Calu3 (cell line): Measurements from ENCODE around the gene LSAMP. TPM values are rescaled to one million over a fixed set of nuclear protein-coding genes. Genes with fewer than 3 reads are reported as not detected.

ENCODE experiments used
- BruUV-seq: library from RNA; stranded (reverse); fragments of 400-500 nt; replicated peaks from 2 replicates; lab custom pipeline; 2021; lab: Mats Ljungman, UMichigan
- CTCF ChIA-PET: fragments of 300-600 bp; sonication (Branson Sonifier 250); formaldehyde crosslinking; loops from one replicate; lab custom pipeline; 2022; ENCODE audit warnings: antibody characterized with exemption; lab: Charles Lee
- DNase-seq: peaks from one replicate; pipeline ENCODE4 v3.0.0; 2022
- H3K27ac Mint-ChIP-seq: one replicate; pipeline ENCODE4 v1.8.0; 2022; ENCODE audit warnings: mixed read lengths; ENCODE audit not compliant: unreplicated experiment
- H3K27me3 Mint-ChIP-seq: one replicate; pipeline ENCODE4 v1.8.0; 2022; ENCODE audit warnings: mixed read lengths; ENCODE audit not compliant: unreplicated experiment
- H3K36me3 Mint-ChIP-seq: one replicate; pipeline ENCODE4 v1.8.0; 2022; ENCODE audit warnings: mild to moderate bottlenecking, moderate library complexity, mixed read lengths; ENCODE audit not compliant: insufficient read depth, unreplicated experiment
- H3K4me1 Mint-ChIP-seq: one replicate; pipeline ENCODE4 v1.8.0; 2022; ENCODE audit warnings: mild to moderate bottlenecking, low read depth, mixed read lengths; ENCODE audit not compliant: unreplicated experiment
- H3K4me3 Mint-ChIP-seq: one replicate; pipeline ENCODE4 v1.8.0; 2022; ENCODE audit warnings: mild to moderate bottlenecking, low read depth, moderate library complexity, mixed read lengths; ENCODE audit not compliant: unreplicated experiment
- H3K9me3 Mint-ChIP-seq: one replicate; pipeline ENCODE4 v1.8.0; 2022; ENCODE audit warnings: low read depth, mixed read lengths; ENCODE audit not compliant: unreplicated experiment
- CTCF ChIP-seq: fragments of 200-600 bp; IDR thresholded peaks from one replicate; pipeline ENCODE4 v1.8.0; 2022; ENCODE audit warnings: antibody characterized with exemption; ENCODE audit not compliant: unreplicated experiment
- intact Hi-C: fragments of 100-400 bp; cut with micrococcal nuclease; formaldehyde crosslinking; loops from one replicate; pipeline ENCODE4 v1.10.0; 2022; ENCODE audit not compliant: unreplicated experiment
- total RNA-seq: library from RNA; stranded (reverse); gene quantifications from 2 replicates; pipeline ENCODE4 v1.2.3, GENCODE V29; 2022

The LSAMP gene
- total RNA-seq, 1 experiment from 2014 or later, result 0.90 TPM

- intact Hi-C loops, result no loop called here
- Mint-ChIP-seq H3K27me3 (no peaks in the 10 kb centered on the region), H3K36me3 (peaks cover 21% of the 10 kb centered on the region), H3K9me3 (no peaks in the 10 kb centered on the region), H3K27ac (no peak overlapping the region), H3K4me1 (peaks cover 28% of the 10 kb centered on the region), H3K4me3 (no peak overlapping the region)
- no peak for TF ChIP-seq CTCF
- DNase-seq, result no peak
- BruUV-seq, result no TSS peak
- CTCF ChIA-PET, result no interaction called here
These were observed 639.8 kb downstream of the LSAMP start for GRCh38 chr3:115805520-115805919.

- no peak for DNase-seq
- intact Hi-C loops, result no loop called here
- Mint-ChIP-seq H3K27me3 (no peaks in the 10 kb centered on the region), H3K36me3 (peaks cover 20% of the 10 kb centered on the region), H3K4me1 (peaks cover 30% of the 10 kb centered on the region), H3K9me3 (no peaks in the 10 kb centered on the region), H3K27ac (peak overlapping the region; percentile 54), H3K4me3 (no peak overlapping the region)
- no TSS peak for BruUV-seq
- no peak for TF ChIP-seq CTCF
- CTCF ChIA-PET, result no interaction called here
These were observed 640.6 kb downstream of the LSAMP start for GRCh38 chr3:115804713-115805119.

GRCh38 chr3:115804200-115804599 is 641.1 kb downstream of the LSAMP start:
- intact Hi-C loops, result no loop called here
- TF ChIP-seq CTCF, result no peak

GRCh38 chr3:115803661-115804060 is 641.6 kb downstream of the LSAMP start:
- DNase-seq, result no peak
- Mint-ChIP-seq H3K4me3 (no peak overlapping the region), H3K27me3 (no peaks in the 10 kb centered on the region), H3K4me1 (peaks cover 41% of the 10 kb centered on the region), H3K9me3 (no peaks in the 10 kb centered on the region), H3K36me3 (peaks cover 20% of the 10 kb centered on the region), H3K27ac (no peak overlapping the region)
- CTCF ChIA-PET, result no interaction called here
- TF ChIP-seq CTCF, result no peak
- intact Hi-C loops, result no loop called here
- no TSS peak for BruUV-seq

More at GRCh38 chr3:115804200-115804599, 641.1 kb downstream of the LSAMP start:
- Mint-ChIP-seq H3K27me3 (no peaks in the 10 kb centered on the region), H3K4me1 (peaks cover 36% of the 10 kb centered on the region), H3K27ac (peak overlapping the region; percentile 54), H3K36me3 (peaks cover 20% of the 10 kb centered on the region), H3K4me3 (no peak overlapping the region), H3K9me3 (no peaks in the 10 kb centered on the region)
- CTCF ChIA-PET, result no interaction called here
- BruUV-seq, result no TSS peak
- DNase-seq, result no peak
